Measurements from ENCODE around the gene NUP62. TPM values are rescaled to one million over a fixed set of nuclear protein-coding genes. Genes with fewer than 3 reads are reported as not detected.
"Not testable (repeated sequence)": the region's sequence is repeated elsewhere in the genome, so short reads cannot be mapped to it uniquely, and the experiment has no call there.

Gene NUP62, protein sequence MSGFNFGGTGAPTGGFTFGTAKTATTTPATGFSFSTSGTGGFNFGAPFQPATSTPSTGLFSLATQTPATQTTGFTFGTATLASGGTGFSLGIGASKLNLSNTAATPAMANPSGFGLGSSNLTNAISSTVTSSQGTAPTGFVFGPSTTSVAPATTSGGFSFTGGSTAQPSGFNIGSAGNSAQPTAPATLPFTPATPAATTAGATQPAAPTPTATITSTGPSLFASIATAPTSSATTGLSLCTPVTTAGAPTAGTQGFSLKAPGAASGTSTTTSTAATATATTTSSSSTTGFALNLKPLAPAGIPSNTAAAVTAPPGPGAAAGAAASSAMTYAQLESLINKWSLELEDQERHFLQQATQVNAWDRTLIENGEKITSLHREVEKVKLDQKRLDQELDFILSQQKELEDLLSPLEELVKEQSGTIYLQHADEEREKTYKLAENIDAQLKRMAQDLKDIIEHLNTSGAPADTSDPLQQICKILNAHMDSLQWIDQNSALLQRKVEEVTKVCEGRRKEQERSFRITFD
- 10 to 100 TPM; 30.3 to 59.2 (median 51.3) TPM for polyA plus RNA-seq (ENCODE audit: low read depth in 6 of 6)

DNA sequence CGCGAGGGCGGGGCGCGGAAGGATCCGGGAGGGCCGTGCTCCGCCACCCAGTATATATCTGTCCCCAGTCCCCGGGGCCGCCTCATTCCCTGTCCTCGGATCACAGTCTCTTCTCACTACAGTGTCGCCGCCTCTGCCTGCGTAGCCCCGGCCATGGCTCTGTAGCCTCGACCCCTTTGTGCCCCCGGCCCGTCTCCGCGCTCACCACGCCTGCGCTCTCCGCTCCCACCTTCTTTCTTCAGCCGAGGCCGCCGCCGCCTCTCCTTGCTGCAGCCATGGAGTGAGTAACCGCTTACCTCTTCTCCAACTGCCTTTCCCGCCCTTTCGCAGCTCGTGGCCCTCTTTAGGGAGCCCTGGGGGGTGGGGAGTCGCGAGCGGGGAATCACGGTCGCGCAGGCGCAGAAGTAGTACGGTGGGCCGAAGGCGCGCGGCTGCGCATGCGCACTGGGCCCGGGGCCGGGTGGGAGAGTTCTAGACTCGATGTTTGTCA is at the start of gene NUP62, which contains the start of gene ATF5:
Gene NUP62, minus strand, starts transcription at position 384 of the 490 bp plus-strand sequence. CDS start 19,697 bp downstream, outside the sequence.
Gene ATF5, plus strand, starts transcription at position 85 of the 490 bp plus-strand sequence. CDS start 1,646 bp downstream, outside the sequence.
- DNase-seq (peak; percentile 90), ATAC-seq (ENCODE audit: low read depth in 2 of 2) (peak; percentile 60 to 62)
- Mint-ChIP-seq H3K9me3 (peaks cover 0 to 5% (median 0%) of the 10 kb centered on the region in 7 donors), H3K36me3 (no peaks in the 10 kb centered on the region), H3K27me3 (no peaks in the 10 kb centered on the region), H3K4me1 (peaks cover 42 to 59% (median 44%) of the 10 kb centered on the region in 3 donors), H3K27ac (peak within 1 kb of the TSS; percentile 96 to 99 (median 98)), H3K4me3 (peak within 1 kb of the TSS; percentile 94 to 99 (median 98))

DNA sequence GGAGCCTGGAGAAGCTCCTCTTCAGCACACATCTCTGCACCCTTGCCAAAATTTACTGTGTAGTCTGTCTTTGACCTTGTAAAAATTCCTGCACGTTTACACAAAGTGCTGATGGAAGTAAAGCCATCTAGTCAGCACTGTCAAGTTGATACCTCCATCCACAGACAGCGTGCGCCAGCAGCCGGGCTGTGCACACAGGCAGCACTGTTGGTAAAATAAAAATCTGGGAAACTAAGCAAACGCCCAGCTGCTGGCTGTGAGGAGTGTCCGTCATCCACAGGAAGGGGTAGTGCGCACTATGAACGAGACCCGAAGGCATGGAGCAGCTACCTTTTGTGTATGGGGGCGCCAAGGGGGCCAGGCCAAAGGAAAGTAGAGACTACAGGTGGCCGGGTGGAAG is 49.0 kb upstream of the NUP62 start:
- no peak for DNase-seq
- no peak overlapping the region for H3K27ac Mint-ChIP-seq
- no peak for ATAC-seq (ENCODE audit: low read depth in 2 of 2)
- no peaks in the 10 kb centered on the region for H3K9me3 Mint-ChIP-seq
- H3K27me3 Mint-ChIP-seq, result no peaks in the 10 kb centered on the region
- peaks cover 0 to 3% (median under 1%) of the 10 kb centered on the region in 3 donors for H3K4me1 Mint-ChIP-seq
- H3K36me3 Mint-ChIP-seq, result peaks cover 9 to 20% of the 10 kb centered on the region in 2 donors
- H3K4me3 Mint-ChIP-seq, result peak overlapping the region in 1 of 8 donors; percentile 44

DNA sequence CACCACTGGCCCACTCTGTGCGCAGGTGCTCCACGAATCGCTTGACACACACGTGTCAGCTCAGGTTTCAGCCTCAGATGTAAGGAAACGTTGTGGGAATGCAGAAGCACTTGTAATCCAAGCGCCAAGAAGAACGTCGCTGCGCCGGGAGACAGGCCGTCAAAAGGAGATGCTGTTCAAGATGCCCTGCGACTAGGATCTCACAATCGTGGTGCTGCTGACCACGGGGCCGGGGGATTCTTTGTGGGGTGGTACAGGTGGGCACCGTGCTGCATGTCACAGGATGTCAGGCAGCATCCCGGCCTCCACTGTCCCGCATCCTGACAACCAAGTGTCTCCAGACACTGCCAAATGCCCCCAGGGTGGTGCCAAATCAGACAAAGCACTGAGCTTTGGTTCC is 48.6 kb upstream of the NUP62 start:
- peaks cover 0 to 5% (median 3%) of the 10 kb centered on the region in 3 donors for H3K4me1 Mint-ChIP-seq
- no peaks in the 10 kb centered on the region for H3K9me3 Mint-ChIP-seq
- DNase-seq, result no peak
- ATAC-seq (ENCODE audit: low read depth in 2 of 2), result no peak
- H3K27me3 Mint-ChIP-seq, result no peaks in the 10 kb centered on the region
- H3K4me3 Mint-ChIP-seq, result no peak overlapping the region
- no peak overlapping the region for H3K27ac Mint-ChIP-seq
- peaks cover 9 to 20% of the 10 kb centered on the region in 2 donors for H3K36me3 Mint-ChIP-seq

DNA sequence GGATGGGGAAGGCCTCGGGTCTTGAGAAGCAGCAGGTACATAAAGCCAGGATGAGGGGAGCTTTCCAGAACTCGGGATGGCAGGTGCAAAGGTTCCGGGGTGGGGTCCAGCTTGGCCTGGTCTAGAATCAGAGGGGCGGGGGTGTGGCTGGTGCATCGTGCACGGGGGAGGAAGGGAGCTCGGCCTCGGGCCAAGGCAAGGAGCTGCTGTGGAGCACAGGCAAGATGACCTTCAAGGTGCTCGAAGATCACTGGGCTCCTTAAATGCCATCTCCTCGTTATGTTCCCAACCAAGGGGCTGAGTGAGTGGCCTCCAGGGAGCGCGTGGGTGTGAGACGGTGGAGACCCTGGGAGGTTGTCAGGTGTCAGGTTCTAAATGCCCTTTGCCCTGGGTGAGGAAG is 47.8 kb upstream of the NUP62 start:
- no peak for DNase-seq
- no peaks in the 10 kb centered on the region for H3K9me3 Mint-ChIP-seq
- H3K27me3 Mint-ChIP-seq, result no peaks in the 10 kb centered on the region
- ATAC-seq (ENCODE audit: low read depth in 2 of 2), result no peak
- no peak overlapping the region for H3K27ac Mint-ChIP-seq
- no peak overlapping the region for H3K4me3 Mint-ChIP-seq
- H3K36me3 Mint-ChIP-seq, result peaks cover 9 to 20% of the 10 kb centered on the region in 2 donors
- H3K4me1 Mint-ChIP-seq, result peaks cover 0 to 5% (median 3%) of the 10 kb centered on the region in 3 donors

DNA sequence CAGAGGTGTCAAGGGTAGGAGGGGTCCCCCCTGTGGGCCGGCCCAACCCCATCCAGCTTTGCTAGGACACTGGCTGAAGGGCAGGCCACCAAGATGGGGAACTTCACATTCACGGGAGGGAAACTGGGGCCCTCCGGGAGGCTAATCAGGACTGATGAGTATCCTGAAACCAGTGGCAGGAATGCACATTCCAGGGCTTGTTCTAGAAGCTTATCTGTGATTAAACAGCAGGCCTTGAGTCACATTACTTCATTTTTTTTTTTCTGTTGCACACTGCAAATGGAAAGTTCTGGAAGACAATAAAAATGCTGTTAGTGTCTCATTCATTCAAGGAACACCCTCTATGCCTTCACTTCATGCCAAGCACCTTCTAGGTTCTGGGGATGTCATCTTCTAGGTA is 47.2 kb upstream of the NUP62 start:
- DNase-seq, result no peak
- H3K27ac Mint-ChIP-seq, result no peak overlapping the region
- peaks cover 5 to 20% of the 10 kb centered on the region in 2 donors for H3K36me3 Mint-ChIP-seq
- H3K4me3 Mint-ChIP-seq, result peak overlapping the region in 1 of 8 donors; percentile 12
- peaks cover 0 to 5% (median 3%) of the 10 kb centered on the region in 3 donors for H3K4me1 Mint-ChIP-seq
- ATAC-seq (ENCODE audit: low read depth in 2 of 2), result no peak
- H3K9me3 Mint-ChIP-seq, result no peaks in the 10 kb centered on the region
- H3K27me3 Mint-ChIP-seq, result no peaks in the 10 kb centered on the region

DNA sequence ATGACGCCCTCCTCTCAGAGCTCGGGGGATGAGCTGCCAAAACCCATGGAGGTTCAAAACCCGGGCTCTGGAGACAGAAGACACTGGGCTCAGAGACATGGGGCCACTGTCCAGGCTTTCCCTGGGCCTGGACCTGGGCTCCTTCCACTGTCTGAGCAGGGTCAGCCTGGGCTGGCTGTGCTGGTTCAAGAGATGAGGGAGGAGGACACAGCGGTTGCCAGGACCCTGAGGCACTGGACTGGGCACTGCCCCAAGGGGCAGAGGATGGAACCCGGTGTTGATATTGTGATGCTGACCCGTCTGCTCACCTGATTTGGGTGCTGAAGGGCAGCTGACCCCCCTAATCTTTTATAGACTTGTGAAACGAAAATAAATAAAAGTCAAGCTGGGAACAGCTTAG is 45.7 kb upstream of the NUP62 start:
- no peaks in the 10 kb centered on the region for H3K9me3 Mint-ChIP-seq
- no peaks in the 10 kb centered on the region for H3K27me3 Mint-ChIP-seq
- DNase-seq (no peak), ATAC-seq (ENCODE audit: low read depth in 2 of 2) (no peak)
- H3K36me3 Mint-ChIP-seq, result peaks cover 4 to 20% of the 10 kb centered on the region in 2 donors
- H3K4me1 Mint-ChIP-seq, result peaks cover 0 to 5% (median 3%) of the 10 kb centered on the region in 3 donors
- no peak overlapping the region for H3K4me3 Mint-ChIP-seq
- no peak overlapping the region for H3K27ac Mint-ChIP-seq

DNA sequence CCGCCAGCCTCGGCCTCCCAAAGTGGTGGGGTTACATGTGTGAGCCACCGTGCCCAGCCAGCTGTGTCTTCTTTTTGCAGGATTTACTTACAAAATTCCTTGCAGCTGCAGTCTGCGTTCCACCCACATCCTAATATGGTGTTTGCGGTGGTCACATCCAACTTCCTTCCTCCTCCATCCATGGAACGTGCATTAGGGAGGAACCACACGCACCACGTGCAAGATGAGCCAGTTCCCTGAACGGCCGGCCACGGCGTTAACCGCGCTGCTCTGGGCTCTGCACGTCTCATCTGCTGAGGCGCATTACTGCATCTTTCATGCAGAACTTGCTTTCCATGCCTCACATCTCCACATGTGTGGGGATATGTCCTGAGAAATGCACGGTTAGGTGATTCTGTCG is 44.7 kb upstream of the NUP62 start:
- Mint-ChIP-seq H3K27me3 (peaks cover 0 to 2% (median 0%) of the 10 kb centered on the region in 3 donors), H3K36me3 (peaks cover 4 to 20% of the 10 kb centered on the region in 2 donors), H3K4me3 (no peak overlapping the region), H3K9me3 (no peaks in the 10 kb centered on the region), H3K27ac (peak overlapping the region in 1 of 6 donors; percentile 37), H3K4me1 (peaks cover 0 to 5% (median 3%) of the 10 kb centered on the region in 3 donors)
- ATAC-seq (ENCODE audit: low read depth in 2 of 2) (no peak), DNase-seq (no peak)

DNA sequence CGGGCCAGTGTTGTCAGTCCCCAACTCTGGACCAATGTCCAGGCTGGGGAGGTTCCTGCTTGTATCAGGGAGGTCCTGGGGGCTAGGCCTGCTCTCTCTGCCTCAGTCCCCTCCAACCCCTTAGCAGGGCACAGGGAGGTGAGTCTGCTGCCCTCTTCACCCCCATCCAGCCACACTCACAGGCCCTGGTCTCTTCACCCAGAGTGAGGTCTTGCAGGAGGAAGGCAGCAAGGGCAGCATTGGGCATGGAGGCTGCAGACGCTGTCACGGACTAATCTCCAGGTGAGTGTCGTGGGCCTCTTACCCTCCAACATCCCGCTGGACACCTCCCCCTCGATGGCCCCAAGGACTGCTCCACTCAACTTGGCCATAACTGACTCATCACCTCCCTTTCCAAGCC is 43.5 kb upstream of the NUP62 start:
- Mint-ChIP-seq H3K4me1 (peaks cover 0 to 5% (median 3%) of the 10 kb centered on the region in 3 donors), H3K9me3 (no peaks in the 10 kb centered on the region), H3K36me3 (peaks cover 4 to 20% of the 10 kb centered on the region in 2 donors), H3K27ac (no peak overlapping the region), H3K4me3 (no peak overlapping the region), H3K27me3 (peaks cover 0 to 10% (median 6%) of the 10 kb centered on the region in 3 donors)
- ATAC-seq (ENCODE audit: low read depth in 2 of 2) (no peak), DNase-seq (no peak)

DNA sequence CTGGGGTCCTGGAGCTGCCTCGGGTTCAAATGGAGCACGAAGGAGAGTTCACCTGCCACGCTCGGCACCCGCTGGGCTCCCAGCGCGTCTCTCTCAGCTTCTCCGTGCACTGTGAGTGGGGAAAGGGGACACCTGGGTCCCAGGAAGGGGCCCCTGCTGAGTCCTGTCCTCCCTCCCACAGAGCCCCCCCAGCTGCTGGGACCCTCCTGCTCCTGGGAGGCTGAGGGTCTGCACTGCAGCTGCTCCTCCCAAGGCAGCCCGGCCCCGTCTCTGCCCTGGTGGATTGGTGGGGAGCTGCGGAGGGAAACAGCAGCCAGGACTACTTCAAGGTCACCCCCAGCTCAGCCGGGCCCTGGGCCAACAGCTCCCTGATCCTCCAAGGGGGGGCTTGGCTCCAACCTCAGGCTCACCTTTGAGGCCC is 42.7 kb upstream of the NUP62 start:
- peaks cover 4 to 16% of the 10 kb centered on the region in 2 donors for H3K36me3 Mint-ChIP-seq
- H3K9me3 Mint-ChIP-seq, result no peaks in the 10 kb centered on the region
- no peak overlapping the region for H3K27ac Mint-ChIP-seq
- H3K4me1 Mint-ChIP-seq, result peaks cover 0 to 5% (median 3%) of the 10 kb centered on the region in 3 donors
- no peak overlapping the region for H3K4me3 Mint-ChIP-seq
- H3K27me3 Mint-ChIP-seq, result peaks cover 0 to 10% (median 6%) of the 10 kb centered on the region in 3 donors
- DNase-seq, result no peak
- ATAC-seq (ENCODE audit: low read depth in 2 of 2), result no peak

DNA sequence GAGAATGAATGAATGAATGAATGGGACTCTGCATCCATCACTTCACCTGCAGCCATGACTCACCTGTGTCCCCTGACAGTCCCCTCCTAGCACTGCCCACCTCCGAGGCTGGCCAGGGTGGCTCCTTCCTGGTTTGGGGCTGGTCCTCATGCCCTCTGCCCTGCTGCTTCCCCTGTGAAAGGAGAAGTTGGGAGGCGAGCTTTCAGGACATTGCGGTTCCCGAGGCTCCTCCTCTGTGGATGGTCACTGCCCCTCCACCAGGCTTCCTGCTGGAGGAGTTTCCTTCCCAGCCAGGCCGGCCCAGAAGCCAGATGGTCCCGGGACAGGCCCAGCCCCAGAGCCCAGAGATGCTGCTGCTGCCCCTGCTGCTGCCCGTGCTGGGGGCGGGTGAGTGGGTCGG is 40.1 kb upstream of the NUP62 start:
- not testable (repeated sequence) for DNase-seq; H3K9me3 Mint-ChIP-seq; ATAC-seq (ENCODE audit: low read depth in 2 of 2); H3K27ac Mint-ChIP-seq; H3K4me3 Mint-ChIP-seq; H3K36me3 Mint-ChIP-seq
- H3K4me1 Mint-ChIP-seq, result peaks cover 3 to 14% (median 6%) of the 10 kb centered on the region in 3 donors
- peaks cover 0 to 16% (median 6%) of the 10 kb centered on the region in 3 donors for H3K27me3 Mint-ChIP-seq

DNA sequence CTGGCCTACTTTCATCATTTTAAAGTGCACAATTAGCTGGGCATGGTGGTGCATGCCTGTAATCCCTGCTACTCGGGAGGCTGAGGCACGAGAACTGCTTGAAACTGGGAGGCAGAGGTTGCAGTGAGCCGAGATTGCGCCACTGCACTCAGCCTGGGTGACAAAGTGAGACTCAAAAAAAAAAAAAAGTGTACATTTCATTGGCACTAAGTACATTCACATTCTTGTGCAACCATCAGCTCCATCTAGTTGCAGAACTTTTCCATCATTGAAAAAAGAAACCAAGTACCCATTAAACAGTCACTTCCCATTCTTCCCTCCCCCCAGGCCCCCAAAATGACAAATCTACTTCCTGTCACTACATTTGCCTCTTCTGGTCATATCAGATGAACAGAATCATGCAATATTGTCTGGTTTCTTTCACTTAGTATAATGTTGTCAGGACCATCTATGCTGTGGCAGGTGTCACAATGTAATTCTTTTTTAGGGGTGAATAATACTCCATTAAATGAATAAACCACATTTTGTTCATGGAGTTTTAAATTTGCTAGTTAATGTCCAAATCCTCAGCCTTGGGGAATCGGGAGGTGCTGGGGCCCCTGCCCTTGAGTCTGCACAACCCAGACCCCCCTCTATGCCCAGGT is 39.1 kb upstream of the NUP62 start:
- peaks cover 0 to 3% of the 10 kb centered on the region in 2 donors for H3K36me3 Mint-ChIP-seq
- peaks cover 0 to 16% (median 8%) of the 10 kb centered on the region in 3 donors for H3K27me3 Mint-ChIP-seq
- no peak overlapping the region for H3K4me3 Mint-ChIP-seq
- ATAC-seq (ENCODE audit: low read depth in 2 of 2) (no peak), DNase-seq (no peak)
- peaks cover 0 to 7% (median 3%) of the 10 kb centered on the region in 7 donors for H3K9me3 Mint-ChIP-seq
- peaks cover 0 to 14% (median 6%) of the 10 kb centered on the region in 3 donors for H3K4me1 Mint-ChIP-seq
- no peak overlapping the region for H3K27ac Mint-ChIP-seq

DNA sequence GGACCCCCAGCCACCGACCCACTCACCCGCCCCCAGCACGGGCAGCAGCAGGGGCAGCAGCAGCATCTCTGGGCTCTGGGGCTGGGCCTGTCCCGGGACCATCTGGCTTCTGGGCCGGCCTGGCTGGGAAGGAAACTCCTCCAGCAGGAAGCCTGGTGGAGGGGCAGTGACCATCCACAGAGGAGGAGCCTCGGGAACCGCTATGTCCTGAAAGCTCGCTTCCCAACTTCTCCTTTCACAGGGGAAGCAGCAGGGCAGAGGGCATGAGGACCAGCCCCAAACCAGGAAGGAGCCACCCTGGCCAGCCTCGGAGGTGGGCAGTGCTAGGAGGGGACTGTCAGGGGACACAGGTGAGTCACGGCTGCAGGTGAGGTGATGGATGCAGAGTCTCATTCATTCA is 31.7 kb upstream of the NUP62 start, which contains the start of gene SIGLEC11:
Gene SIGLEC11, minus strand, starts transcription at position 193 of the 400 bp plus-strand sequence. Its CDS starts 91 bp downstream, at position 102.
- not testable (repeated sequence) for H3K27ac Mint-ChIP-seq; H3K4me3 Mint-ChIP-seq; H3K9me3 Mint-ChIP-seq; H3K4me1 Mint-ChIP-seq; DNase-seq; ATAC-seq (ENCODE audit: low read depth in 2 of 2); H3K36me3 Mint-ChIP-seq
- H3K27me3 Mint-ChIP-seq, result peaks cover 0 to 15% (median 9%) of the 10 kb centered on the region in 3 donors

DNA sequence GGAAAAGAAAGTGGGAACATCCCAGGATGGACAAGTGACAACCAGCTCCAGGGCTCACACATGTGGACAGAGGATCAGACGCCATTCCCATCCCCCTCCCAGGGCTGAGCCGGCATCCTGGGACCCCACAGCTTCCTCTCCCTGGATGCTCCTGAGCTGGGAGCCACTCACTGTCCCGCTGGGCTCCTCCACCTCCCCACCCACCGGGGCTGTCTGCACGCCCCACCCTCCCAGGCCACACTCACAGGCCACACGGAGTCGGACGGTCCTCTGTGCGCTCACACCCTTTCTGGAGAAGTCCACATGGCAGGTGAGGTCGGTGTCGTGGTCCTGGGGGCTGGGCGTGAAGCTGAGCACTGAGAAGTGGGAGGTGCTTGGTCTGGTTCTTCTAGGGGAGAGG is 30.6 kb upstream of the NUP62 start:
- H3K36me3 Mint-ChIP-seq; H3K9me3 Mint-ChIP-seq; ATAC-seq (ENCODE audit: low read depth in 2 of 2): not testable (repeated sequence)

More for the DNA sequence above, 30.6 kb upstream of the NUP62 start:
- DNase-seq, H3K4me3 Mint-ChIP-seq, H3K4me1 Mint-ChIP-seq, H3K27ac Mint-ChIP-seq: not testable (repeated sequence)
- H3K27me3 Mint-ChIP-seq, result peaks cover 0 to 18% (median 10%) of the 10 kb centered on the region in 3 donors

All from naive B cell (primary cell).